ENCODE results near the gene SLC40A1. TPM values are rescaled to one million over a fixed set of nuclear protein-coding genes. Genes with fewer than 3 reads are reported as not detected.
A peak's percentile ranks its signal among the peaks of the same experiment; 100 is the strongest.

SLC40A1 gene
- total RNA-seq, 1 donor: 19.7 TPM

DNA sequence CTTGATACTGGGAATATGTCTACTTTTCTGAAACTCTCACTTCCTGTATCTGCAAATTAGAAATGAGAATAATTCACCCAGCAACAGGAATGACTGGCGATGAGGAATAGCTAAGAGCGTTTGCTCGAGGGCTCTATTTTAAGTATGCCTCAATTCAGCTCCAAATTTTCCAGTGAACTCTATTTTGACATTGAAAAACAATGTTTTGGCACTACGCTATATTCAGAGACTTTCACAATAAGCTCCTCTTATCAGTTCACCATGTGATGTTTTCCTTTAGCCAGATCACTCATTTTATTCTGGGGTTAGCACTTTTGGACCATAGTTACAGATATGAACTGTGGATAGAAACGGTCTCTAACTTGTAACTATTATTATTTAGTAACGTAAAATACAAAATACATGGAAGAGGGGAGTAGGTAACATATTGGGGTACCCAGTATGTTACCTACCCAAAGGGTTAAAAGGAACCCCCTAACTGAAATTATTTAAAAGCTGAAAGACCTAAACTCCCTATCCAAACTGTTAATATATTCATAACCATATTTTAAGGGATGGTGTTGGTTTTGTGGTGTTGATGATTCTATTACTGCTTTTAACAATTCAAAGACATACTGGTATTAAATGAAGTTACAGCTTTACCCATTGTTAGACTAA, 28.1 kb downstream of the SLC40A1 start:
- TF ChIP-seq, protein P1, sequence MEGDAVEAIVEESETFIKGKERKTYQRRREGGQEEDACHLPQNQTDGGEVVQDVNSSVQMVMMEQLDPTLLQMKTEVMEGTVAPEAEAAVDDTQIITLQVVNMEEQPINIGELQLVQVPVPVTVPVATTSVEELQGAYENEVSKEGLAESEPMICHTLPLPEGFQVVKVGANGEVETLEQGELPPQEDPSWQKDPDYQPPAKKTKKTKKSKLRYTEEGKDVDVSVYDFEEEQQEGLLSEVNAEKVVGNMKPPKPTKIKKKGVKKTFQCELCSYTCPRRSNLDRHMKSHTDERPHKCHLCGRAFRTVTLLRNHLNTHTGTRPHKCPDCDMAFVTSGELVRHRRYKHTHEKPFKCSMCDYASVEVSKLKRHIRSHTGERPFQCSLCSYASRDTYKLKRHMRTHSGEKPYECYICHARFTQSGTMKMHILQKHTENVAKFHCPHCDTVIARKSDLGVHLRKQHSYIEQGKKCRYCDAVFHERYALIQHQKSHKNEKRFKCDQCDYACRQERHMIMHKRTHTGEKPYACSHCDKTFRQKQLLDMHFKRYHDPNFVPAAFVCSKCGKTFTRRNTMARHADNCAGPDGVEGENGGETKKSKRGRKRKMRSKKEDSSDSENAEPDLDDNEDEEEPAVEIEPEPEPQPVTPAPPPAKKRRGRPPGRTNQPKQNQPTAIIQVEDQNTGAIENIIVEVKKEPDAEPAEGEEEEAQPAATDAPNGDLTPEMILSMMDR (IDR thresholded peaks at IDR 0.05; ENCODE audit: insufficient read depth, low read length): no peak
- H3K4me3 ChIP-seq (ENCODE audit: low read depth, low read length): no peak overlapping the region
- DNase-seq (ENCODE audit: low read depth): peak; percentile 96

DNA sequence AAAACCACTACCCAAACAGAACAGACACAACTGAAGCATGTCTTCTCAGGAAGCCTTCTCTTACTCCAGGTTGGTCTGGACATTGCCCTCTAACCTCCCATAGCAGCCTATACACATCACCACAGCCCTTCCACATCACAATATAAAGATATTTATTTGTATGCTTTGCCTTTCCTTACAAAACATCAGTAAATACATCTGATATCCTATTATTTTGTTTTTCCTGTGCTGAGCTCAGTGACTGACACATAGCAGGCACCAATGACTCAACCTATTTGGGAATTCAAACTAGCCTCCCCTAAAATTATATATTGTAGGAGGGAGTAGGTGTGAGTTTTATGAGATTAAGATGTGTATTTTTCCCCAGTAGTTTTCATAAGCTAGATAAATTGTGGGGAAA, 28.8 kb downstream of the SLC40A1 start:
- no peak overlapping the region for H3K4me3 ChIP-seq (ENCODE audit: low read depth, low read length)
- DNase-seq (ENCODE audit: low read depth): no peak

DNA sequence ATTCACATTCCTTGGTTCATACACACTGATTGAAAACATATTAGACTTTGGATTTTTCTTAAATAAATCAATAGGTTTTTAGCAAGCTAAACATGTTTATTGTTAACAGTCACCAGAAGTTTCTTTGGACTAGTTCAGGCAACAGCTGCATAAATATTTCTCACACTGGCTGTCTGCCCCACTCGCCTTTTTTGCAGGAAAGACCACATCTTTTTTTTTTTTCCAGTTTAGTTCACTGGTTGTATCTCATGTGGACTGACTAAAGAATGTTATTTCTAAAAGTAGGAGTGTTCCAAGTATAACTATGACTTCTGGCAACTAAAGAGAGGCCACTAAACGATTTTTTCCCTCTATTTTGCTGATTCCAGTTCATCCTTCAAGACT, 31.1 kb downstream of the SLC40A1 start:
- peak; percentile 91 for DNase-seq (ENCODE audit: low read depth)
- TF ChIP-seq, protein P1 (IDR thresholded peaks at IDR 0.05; ENCODE audit: insufficient read depth, low read length): no peak
- no peak overlapping the region for H3K4me3 ChIP-seq (ENCODE audit: low read depth, low read length)

More for the DNA sequence above, 28.8 kb downstream of the SLC40A1 start:
- TF ChIP-seq, protein P1 (IDR thresholded peaks at IDR 0.05; ENCODE audit: insufficient read depth, low read length): no peak

DNA sequence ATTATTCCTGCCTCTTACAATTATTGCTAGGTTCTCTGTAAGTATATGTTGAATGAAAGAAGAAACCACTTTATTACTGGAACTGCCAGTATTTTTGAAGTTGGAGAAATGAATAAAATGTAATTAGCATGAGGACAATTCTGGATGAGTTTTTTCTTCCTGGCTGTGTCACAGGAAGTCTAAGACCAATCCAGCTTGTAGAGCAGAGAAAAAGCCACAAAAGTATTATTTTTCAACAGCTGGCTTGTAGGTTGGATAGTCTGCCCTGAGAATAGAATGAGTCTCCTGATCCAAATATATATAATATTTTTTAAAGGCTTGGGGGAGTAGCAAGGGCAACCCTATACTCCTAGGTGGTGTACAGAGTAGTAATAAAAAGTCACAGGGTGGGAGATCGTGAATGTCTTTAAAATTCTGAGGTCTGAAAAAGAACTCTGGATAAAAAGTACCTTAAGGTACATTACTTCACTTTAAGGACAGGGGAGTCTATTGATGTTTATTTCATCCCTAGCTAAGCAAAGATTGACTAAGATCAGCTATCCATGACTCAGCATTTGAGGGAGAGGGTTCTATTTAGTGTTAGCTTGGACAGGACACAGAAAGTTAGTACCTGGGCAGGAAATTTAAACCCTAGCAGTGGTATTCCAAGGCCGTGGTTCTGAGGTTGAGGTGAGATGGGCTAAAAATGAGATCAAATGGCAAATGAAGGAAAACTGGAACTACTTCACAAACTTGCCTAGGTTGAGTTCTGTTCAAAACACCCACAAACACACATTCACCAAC, 31.7 kb downstream of the SLC40A1 start:
- TF ChIP-seq, protein P1 (IDR thresholded peaks at IDR 0.05; ENCODE audit: insufficient read depth, low read length): no peak
- DNase-seq (ENCODE audit: low read depth): no peak
- no peak overlapping the region for H3K4me3 ChIP-seq (ENCODE audit: low read depth, low read length)

DNA sequence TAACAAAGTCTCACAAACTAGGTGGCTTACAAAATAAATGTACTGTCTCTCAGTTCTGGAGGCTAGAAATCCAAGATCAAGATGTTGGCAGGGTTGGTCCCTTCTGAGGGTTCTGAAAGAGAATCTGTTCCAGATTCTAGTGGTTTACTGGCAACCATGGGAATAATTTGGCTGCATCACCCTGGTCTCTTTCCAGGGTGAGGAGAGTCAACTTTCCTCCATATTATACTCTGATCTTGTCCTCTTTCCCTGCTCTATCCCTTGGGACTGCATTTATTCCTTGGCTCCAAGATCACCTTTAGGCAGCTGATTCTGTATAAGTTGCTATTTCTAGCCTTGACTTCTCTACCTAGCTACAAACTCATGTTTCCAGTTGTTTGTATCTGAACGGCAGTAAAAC, 35.2 kb downstream of the SLC40A1 start:
- TF ChIP-seq, protein P1 (IDR thresholded peaks at IDR 0.05; ENCODE audit: insufficient read depth, low read length): no peak
- DNase-seq (ENCODE audit: low read depth): peak; percentile 66
- H3K4me3 ChIP-seq (ENCODE audit: low read depth, low read length): no peak overlapping the region

DNA sequence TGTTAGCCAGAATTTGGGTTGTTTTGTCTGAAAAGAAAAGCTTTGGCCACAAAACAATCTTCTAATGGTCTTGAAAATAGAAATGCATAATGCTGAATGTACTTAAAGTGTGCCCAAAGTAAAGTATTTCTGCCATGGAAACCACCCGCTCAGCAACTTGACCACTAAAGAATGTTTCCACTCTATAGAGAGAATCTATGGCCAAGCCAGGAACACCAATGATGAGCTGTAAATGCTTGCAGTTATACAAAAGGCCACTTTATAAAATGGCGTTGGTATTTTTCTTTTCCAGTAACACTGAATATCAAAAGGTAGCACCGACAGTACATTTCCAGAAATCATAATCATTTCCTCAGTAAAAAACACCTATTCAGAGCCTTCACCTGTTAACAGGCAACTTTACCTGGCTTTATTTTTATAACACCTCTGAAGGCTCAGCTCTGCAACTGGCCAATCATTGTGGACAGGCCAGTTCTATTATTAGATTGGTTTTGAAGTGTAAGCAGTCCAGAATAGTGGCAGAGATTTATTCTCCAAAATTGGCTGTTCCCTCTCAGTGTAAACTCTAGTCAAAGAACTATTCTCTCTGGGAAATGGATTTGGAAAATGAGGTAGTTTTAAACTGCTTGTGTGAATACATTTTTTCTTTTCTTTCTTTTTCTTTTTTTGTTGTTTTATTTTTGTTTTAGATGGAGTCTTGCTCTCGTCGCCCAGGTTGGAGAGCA, 36.1 kb downstream of the SLC40A1 start:
- DNase-seq (ENCODE audit: low read depth): no peak
- H3K4me3 ChIP-seq (ENCODE audit: low read depth, low read length): no peak overlapping the region
- TF ChIP-seq, protein P1 (IDR thresholded peaks at IDR 0.05; ENCODE audit: insufficient read depth, low read length): no peak

Measured in fibroblast of the aortic adventitia (primary cell).